GM12873 (cell line): ENCODE measurements around the gene AHCYL1.

Source experiments
- CTCF ChIP-seq: IDR thresholded peaks from 2 replicates; pipeline ENCODE4 v1.5.1; 2012; ENCODE audit warnings: low read depth, mild to moderate bottlenecking, moderate library complexity, low read length, control low read depth; ENCODE audit not compliant: insufficient read depth; ENCODE audit errors: missing control alignments

The AHCYL1 gene

GRCh38 chr1:110059133-110059863, 74.7 kb downstream of the AHCYL1 start:
- no peak for TF ChIP-seq CTCF

GRCh38 chr1:110060034-110060661, 75.6 kb downstream of the AHCYL1 start:
- peak; percentile 99 for TF ChIP-seq CTCF

GRCh38 chr1:110060662-110061060, 76.1 kb downstream of the AHCYL1 start:
- TF ChIP-seq CTCF: no peak

GRCh38 chr1:110061341-110061740, 76.8 kb downstream of the AHCYL1 start:
- TF ChIP-seq CTCF: no peak

- TF ChIP-seq CTCF: no peak
Measured at GRCh38 chr1:110062612-110063011, 78.0 kb downstream of the AHCYL1 start.

GRCh38 chr1:110063781-110064180, 79.2 kb downstream of the AHCYL1 start:
- no peak for TF ChIP-seq CTCF

GRCh38 chr1:110064576-110065337, 80.2 kb downstream of the AHCYL1 start:
- TF ChIP-seq CTCF: no peak
